Stimulated activated CD4-positive, alpha-beta T cell treated with anti-CD3 and anti-CD28 coated beads, Interleukin-2, amount 100 ng/mL, for 24 hours (primary cell): Measurements from ENCODE around the gene MOGAT1.
"Not testable (repeated sequence)": the region's sequence is repeated elsewhere in the genome, so short reads cannot be mapped to it uniquely, and the experiment has no call there.

Experiments used
- DNase-seq, 2 donors: peaks; one replicate each; pipeline ENCODE4 v3.0.0-alpha.2; 2020

Gene MOGAT1

DNA sequence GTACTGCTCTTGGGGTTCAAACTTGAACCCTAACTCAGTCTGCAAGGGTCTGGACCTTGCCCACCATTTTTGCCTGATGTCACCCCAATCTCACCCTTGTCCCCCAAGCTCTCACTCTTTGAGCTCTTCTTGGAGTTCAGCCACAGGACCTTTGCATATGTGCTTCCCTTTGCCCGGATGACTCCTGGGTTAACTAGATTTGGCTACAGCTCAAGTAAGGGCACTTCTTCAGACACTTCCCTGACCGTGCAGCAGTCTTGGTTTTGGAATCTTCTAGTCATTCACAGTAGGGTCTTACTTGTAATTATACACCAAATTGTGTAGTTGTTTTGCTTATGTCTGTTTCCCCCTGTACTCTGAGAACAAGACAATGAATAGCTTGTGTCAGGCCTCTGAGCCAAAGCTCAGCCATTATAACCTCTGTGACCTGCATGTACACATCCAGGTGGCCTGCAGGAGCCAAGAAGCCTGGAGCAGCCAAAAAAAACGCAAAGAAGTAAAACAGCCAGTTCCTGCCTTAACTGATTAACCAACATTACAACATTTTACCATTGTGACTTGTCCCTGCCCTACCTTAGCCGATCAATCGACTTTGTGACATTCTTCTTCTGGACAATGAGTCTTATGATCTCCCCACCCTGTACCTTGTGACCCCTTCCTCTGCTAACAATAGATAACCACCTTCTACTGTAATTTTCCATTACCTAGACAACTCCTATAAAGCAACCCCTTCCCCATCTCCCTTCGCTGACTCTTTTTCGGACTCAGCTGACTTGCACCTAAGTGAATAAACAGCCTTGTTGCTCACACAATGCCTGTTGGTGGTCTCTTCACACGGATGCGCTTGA is 1.0 kb upstream of the MOGAT1 start:
- DNase-seq: no peak

DNA sequence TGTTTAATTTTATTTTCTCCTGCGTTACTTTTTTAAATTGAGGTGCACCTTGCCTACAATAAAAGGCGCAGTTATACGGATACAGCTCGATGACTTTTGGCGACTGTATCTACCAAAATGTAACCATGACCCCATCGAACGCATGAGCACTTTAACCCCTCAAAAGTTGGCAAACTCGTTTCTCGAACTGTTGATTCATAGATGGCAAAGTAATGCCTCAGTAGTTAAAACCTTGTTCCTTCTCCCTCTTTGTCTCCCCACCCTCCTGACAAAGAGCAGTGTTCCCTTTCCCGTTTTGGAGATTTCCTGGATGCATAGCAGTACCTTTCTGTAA is 577 bp downstream of the MOGAT1 start:
- DNase-seq: no peak

DNA sequence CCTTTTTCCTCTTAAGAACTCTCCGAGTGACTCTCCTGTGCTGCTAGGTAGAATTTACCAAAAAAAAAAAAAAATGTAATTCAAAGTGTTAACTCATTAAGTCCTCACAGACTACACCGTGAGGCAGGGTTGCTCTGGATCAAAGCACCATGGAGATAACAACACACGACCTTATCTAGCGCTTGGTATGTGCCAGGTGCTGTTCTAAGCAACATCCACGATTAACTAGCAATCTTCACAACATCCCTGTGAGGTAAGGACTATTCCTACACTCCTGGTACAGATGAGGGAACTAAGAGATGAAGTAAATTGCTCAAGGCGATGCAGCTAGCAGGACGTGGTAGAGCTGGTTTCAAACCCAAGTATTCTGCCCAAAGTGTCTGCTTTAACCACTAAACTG is 1.8 kb downstream of the MOGAT1 start:
- no peak for DNase-seq

DNA sequence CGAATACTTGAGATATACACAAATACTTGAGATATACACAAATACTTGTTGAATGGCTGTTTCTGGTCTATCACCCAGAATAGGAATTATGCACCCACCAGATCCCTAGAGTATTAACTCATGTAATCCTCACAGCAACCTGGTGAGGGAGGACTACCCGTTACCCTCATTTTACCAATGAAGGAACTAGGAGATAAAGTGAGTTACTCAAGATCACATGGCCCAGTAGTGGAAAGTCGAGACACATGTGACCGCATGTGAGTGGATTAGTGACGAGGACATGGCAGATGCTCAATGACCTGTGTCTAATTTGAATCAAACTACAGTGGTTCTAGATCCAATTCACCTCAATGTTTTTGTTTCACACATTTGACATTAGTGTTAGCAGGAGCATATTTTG is 2.4 kb downstream of the MOGAT1 start:
- DNase-seq: no peak

DNA sequence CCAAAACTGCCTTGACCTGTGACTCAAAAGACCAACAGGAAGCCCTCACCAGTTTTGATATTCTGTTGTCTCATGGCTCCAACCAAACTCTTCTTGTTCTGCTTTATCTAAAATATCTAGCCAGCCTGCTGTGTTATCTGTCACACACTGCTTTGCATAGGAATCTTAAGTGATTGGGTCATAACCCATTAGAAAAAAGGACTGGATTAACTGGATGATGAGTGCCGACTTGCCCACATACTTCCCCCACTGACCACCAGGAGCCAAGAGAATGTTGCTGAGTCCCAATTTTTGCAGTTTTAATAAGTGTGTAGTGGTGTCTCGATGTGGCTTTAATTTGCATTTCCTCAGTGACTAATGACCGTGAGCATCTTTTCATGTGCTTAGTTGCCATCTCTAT is 6.5 kb downstream of the MOGAT1 start:
- no peak for DNase-seq

DNA sequence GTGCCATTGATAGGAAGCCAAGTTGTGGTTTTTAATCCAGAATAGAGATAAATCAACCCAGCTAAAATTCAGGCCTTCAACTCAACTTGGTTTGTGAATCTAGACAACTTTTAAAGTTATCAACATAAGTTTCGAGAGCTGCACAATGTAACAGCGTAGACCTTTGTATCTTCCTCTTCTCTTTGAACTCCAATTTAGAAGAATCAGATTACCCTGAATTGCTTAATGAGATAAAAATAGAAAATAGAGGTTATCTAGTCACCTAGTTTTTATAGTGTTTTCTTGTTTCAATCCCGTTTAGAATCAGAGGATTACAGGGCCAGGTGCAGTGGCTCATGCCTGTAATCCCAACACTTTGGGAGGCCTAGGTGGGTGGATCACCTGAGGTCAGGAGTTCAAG is 12.3 kb downstream of the MOGAT1 start:
- DNase-seq: no peak

DNA sequence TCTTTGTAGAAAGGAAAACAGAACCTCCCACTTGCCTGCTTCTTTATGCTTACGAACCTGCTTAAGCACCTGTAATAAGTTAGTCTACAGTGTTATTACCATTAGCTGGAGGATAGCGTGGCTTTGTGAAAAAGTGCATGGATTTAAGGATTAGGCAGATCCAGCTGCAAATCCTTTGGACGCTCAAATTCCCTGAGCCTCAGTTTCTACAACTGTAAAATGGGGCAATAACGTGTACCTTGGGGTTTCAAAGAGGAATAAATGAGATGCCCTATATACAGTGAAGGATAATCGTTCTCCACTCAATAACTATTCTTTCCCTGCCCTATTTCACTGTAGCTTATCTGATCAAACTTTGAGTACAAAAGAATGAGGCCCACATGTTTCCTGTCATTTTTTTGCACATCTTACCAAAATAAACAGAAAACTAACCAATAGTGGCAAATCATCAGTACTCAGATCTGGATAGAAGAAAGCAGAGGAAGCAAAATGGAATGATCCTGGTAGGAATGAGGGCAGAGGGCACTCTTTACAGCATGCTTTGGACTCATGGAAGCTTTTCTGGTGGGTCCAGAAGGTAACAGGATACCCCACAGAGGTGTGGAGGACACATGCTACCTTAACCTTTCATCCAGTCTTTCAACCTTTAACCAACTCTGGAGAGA is 14.8 kb downstream of the MOGAT1 start:
- no peak for DNase-seq

DNA sequence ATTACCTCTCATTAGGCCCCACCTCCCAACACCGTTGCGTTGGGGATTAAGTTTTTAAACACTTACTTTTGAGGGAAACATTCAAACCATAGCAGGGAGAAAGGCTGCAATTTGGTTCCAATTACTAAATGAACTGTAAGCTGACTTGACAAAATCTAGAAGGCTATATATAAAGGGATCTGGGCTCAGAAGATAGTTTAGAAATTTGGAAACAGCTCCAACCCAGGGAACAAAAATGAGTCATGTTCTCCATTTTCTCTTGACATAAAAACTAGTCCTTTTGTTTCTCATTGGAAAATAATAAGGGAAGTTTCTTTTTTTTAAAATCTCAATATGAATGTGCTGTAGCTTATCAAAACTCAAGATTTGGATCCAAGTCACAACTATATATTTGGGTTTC is 17.5 kb downstream of the MOGAT1 start:
- no peak for DNase-seq

DNA sequence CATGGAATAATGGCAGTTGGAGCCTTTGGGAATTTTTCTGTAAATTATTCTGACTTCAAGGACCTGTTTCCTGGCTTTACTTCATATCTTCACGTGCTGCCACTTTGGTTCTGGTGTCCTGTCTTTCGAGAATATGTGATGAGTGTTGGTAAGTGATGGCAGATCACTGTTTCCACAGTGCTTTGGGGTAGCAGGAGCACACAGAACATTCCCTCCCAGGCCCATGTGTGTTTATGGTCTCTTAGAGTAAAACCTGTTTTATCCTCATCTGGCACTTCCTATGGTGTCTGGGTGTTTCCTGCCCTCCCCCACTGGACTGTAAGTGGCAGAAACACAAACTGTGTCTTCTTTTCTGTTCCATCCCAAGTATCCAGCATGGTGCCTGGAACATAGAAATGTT is 17.9 kb downstream of the MOGAT1 start:
- no peak for DNase-seq

DNA sequence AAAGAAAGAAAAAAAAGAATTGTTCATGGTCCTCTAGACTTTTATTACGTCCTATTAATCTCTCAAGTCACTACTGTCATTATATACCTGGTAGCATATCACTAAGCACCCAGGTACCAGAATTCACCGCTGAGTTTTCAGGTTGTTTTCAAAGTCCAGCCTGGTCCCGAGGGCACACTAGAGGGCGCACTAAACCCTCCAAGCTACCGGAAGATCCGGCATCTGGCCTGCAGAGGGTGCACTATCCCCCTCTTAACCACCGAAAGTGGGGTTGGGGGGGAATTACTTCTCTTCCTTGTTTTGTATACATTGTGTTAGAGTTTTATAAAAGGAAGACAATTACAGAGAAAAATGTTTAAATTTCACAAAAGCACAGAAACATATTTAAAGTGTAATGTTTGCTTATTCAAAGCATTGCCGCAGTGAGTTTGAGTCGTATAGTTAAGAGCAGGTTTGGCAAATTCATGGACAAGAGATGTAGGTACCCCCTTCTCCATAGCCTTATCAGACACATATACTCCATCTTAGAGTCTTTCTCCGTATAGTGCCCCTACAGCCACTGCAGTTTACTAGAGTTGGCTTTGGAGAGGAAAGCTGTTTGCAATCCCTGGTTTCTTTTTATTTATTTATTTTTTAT is 19.2 kb downstream of the MOGAT1 start:
- peak; percentile 75 to 78 for DNase-seq

DNA sequence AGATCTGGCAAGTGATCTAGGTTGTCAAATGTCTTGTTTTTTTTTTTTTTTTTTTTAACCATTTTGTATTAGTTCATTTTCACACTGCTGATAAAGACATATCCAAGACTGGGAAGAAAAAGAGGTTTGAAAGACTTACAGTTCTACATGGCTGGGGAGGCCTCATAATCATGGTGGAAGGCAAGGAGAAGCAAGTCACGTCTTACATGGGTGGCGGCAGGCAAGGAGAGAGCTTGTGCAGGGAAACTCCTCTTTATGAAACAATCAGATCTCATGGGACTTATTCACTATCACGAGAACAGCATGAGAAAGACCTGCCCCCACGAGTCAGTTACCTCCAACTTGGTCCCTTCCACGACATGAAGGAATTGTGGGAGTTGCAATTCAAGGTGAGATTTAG is 22.0 kb downstream of the MOGAT1 start:
- DNase-seq: not testable (repeated sequence)

DNA sequence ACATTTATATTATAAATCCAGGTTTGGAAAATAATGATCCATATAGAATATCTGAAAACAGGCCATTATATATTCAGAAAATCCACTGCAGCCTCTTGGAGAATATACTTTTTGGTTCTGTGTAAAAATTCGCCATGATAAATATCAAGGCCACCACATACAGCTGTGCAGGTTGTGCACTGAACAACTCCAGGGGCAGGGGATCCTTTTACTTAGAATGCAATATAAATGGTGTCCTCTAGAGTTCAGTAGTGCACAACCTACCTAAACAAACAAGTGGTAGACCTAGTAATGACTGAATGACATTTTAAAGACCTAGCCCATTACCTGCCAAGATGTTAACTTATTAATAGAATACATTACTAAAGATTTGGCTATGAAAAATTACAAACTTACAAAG is 22.4 kb downstream of the MOGAT1 start:
- DNase-seq: no peak

DNA sequence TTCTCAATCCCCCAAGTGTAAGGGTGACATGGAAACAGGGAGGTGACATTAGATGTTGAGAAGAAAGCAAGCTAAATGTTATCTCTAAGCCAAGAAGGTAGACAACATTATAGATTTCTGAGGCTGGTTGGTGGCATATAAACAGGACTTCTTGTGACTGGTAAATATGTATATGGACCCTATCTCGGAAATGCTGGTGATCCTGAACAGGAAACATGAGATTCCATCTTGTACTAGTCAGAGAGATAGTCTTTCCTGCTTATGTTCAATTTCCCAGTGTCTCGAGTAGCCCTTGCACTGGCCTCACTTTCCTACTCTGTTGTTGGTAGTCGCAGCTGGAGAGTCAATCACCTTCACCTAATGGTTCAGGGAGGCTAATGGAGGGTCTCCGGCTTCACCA is 26.8 kb downstream of the MOGAT1 start:
- DNase-seq: no peak

DNA sequence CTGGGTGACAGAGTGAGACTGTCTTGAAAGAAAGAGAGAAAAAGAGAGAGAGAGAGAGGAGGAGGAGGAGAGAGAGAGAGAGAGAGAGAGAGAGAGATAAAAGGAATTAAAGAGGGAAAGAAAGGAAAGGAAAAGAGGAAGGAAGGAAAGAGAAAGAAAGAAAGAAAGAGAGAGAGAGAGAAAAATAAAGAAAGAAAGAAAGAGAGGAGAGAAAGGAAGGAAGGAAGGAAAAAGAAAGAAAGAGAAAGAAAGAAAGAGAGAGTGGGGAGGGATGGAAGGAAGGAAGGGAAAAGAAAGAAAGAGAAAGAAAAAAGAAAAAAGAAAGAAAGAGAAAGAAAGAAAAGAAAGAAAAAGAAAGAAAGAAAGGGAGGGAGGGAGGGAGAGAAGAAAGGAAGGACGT is 29.8 kb downstream of the MOGAT1 start:
- no peak for DNase-seq

DNA sequence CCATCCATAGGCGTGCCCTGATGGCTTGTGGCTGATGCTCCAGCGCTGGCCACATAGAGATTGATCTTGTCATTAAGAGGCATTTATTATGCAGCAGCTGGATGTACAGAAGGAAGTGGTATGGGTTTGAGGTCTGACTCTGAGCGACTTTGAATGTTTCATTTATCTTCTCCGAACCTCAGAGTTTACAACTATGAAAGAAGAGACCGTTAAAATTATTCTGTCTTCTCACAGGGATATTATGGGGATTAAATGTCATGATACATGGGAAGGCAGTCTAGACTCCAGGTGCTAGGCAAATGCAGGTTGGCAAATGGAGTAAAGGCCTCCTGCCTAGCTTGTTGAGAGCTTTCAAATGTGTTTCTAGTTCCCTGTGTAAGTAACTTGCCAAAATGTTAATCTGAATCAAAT is 30.3 kb downstream of the MOGAT1 start:
- DNase-seq: no peak

DNA sequence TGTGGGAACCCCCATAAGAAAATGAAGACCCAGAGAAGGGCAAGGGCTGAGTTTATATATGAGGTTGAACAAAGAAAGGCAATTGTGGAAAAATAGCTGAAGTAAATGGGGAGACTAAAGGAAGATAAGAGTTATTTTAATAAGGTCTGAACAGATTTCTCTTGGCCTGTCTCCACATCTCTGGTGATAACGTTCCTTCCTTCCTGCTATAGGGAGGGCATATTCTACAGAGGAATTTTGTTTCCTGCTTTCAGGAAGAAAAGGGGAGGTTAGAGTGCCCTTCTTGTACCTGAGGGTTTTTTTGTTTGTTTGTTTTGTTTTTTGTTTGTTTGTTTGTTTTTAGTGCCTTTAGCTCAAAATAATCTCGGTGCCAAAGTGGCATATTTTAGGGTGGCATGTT is 31.6 kb downstream of the MOGAT1 start:
- no peak for DNase-seq

DNA sequence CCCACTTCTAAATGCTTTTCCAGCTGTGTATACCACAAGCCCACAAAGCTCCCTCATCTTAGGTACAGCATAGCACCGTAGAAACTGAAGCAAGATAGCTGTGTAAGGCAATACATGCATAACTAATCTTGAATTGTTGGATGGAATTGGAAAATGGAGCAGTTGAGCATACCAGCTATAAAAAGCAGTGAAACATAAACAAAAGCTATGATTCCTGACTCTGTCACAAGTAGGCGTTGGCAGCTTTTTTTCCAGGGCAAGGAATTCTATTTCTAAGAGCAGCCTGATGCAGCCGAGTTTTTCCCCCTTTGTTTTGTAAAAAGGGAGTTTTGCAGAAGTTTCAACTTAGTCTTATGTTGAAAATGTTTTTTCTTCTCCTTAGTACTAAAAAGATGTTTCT is 32.4 kb downstream of the MOGAT1 start:
- DNase-seq: no peak

DNA sequence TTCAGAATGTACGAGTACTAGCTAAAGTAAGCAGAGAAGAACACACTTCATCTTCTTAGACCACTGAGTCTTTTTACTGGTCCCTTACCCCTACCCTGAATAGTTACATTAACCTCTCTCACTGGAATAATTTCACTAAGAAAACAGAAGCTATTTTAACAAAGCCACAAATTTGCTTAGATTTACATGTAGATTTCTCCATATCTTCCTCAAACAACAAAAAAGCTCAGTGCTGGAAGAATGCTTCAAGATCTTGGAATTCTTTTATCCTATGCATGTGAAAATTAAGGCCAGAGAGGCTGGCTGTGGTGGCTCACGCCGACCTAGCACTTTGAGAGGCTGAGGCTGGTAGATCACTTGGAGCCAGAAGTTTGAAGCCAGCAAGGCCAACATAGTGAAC is 35.2 kb downstream of the MOGAT1 start:
- DNase-seq: no peak

DNA sequence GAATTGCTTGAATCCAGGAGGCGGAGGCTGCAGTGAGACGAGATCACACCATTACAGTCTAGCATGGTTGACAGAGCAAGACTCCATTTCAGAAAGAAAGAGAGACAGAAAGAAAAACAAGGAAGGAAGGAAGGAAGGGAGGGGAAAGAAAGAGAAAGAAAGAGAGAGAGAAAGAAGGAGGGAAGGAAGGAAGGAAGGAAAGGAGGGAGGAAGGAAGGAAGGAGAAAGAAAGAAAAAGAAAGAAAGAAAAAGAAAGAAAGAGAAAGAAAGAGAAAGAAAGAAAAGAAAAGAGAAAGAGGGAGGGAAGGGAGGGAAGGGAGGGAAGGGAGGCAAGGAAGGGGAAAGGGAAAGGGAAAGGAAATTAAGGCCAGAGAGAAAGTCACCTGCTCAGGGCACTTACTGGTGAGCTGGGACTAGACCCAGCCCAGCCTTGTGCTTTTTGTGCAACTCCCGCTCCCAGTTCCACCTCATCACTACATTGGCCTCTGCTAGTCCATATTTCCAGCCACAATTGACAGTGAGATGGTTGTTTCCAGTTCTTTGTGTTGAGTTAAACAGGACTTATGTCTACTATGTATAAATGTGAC is 35.7 kb downstream of the MOGAT1 start:
- no peak for DNase-seq

DNA sequence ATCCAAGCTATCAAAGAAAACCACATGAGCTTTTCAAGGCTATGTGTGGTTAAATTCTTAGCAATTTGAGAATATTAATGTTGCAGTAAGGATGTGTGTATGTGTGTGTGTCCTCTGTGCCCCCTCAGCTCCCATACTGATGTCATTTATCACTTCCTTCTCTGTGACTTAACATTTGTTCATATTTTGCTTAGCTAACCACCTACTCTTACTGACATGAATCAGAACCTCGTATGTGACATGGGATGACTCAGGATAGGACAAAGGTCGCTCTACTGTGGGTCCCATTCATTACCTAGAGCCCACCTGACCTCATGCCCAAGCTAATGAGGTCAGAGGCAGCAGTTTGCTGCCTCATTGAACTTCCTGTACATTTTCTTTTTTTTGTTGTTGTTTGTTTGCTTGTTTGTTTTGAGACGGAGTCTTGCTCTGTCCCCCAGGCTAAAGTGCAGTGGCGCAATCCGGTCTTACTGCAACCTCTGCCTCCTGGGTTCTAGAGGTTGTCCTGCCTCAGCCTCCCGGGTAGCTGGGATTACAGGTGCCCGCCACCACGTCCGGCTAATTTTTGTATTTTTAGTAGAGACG is 36.3 kb downstream of the MOGAT1 start:
- DNase-seq: no peak

DNA sequence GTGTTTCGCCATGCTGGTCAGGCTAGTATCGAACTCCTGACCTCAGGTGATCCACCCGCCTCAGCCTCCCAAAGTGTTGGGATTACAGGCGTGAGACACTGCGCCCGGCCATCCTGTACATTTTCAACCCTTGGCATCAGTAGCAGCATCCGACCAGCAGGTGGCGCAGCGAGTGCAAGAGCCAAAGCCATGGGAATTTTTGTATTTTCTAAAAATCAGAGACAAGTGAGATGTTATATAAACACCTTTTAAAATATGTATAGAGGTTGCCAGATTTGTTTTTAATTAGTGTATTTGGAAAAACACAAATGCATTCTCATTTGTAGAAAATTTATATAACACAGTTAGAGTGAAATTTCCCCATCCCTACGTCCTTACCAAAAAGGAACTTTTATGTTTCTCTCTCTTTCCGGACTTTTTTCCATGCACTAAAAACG is 36.8 kb downstream of the MOGAT1 start:
- DNase-seq: peak; percentile 83 to 86

DNA sequence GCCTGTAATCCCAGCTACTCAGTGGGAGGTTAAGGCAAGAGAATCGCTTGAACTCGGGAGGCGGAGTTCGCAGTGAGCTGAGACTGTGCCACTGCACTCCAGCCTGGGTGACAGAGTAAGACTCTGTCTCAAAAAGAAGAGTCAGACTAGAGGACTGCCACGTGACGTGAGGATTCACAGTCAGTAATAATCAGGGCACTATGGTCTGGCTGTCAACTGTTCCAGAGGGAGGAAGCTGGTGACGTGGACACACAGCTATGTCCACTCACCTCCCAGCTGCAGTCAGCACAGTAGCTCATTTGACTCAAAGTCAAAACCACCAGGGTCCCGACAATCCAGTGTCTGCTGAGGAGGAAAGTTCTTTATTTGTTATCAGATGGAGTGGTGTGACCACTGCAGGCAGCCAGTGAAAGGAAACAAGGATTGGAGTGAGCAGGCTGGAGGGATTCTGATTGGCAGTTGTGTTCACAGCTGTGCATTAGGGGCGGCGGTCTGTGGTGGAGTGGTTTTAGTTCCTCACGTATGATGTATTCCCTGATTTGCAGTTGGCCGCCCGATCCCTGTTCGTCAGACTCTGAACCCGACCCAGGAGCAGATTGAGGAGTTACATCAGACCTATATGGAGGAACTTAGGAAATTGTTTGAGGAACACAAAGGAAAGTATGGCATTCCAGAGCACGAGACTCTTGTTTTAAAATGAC is 37.9 kb downstream of the MOGAT1 start:
- DNase-seq: no peak

DNA sequence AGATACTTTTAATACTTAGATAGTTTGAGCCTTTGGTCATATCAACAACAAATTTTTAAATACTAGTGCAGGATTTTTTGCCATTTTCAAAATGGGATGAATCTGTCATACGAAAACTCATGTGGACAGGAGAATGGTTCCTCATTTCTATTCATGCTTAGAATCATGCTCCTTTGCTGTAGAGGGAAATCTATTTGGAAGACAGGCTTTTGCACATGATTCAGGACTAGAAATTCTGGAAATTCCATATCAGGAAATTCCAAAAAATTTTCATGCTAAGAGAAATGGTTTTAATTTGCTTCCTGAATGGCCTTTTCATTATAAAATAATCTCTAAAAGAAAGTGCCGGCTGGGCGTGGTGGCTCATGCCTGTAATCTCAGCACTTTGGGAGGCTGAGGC is 39.3 kb downstream of the MOGAT1 start:
- no peak for DNase-seq
